ENCODE results near the gene ELF5.
A peak's percentile ranks its signal among the peaks of the same experiment; 100 is the strongest.

The ELF5 gene

DNA sequence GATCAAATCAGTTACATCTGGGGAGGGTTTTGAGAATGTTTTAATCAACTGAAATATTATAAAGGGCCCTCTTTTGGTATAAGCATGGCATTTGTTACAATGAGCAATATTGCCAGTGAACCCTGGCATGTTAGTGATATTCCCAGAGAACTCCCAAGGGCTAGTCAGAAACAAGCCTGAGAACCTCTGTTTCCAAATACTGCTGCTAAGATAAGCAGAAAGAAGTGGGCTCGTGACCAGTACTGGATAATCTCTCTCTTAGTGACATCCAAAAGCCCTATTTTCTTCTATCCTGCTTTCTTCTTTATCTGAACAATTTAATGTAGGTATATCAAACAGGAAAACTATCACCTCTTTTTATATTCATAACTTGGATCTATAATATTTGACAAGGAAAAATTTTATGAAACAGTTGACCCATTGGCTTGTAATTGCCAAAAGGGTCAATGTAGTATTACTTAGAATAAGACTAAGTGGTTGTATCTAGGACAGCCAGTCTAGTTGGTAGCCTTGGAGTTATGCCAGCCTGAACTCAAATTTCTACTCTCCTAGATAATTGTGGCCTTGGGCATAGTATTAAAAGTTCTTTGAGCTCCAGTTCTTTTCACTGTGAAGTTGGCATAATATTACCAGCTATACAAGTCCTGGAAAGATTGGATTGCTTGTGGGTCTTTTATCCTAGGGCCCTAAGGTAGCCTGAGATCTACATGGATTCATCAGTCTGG is 59.1 kb downstream of the ELF5 start:
- no peak for DNase-seq (ENCODE audit: low spot score)

DNA sequence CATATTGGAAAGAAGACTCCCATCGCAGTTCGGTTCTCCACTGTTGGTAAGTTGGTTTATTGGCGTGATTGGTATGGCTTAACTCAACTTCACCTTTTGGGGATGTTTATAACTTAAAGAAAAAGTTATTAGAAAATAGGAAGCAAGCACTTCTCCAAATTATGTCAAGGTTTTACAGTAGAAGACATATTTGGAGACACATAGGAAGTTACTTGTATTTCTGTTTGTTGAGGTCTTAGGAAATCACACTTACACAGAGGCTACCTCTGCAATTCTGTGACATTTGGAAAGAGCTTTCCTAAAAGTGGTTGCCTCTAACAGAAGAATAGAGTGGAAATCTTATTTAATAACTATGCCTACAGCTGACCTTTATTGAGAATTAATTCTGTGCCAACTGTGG is 62.5 kb downstream of the ELF5 start:
- DNase-seq (ENCODE audit: low spot score): no peak

DNA sequence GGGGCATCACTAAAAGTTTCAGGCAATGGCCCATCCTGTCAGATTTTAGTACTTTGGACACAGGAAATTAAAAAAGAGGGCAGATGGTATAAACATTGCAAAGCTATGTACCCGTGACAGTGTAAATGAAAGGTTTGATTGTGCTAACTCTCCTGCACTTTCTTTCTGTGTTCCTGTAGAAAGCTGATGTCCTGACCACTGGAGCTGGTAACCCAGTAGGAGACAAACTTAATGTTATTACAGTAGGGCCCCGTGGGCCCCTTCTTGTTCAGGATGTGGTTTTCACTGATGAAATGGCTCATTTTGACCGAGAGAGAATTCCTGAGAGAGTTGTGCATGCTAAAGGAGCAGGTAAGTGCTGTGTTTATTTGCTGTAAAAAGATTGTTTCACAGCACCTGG is 64.6 kb downstream of the ELF5 start:
- no peak for DNase-seq (ENCODE audit: low spot score)

DNA sequence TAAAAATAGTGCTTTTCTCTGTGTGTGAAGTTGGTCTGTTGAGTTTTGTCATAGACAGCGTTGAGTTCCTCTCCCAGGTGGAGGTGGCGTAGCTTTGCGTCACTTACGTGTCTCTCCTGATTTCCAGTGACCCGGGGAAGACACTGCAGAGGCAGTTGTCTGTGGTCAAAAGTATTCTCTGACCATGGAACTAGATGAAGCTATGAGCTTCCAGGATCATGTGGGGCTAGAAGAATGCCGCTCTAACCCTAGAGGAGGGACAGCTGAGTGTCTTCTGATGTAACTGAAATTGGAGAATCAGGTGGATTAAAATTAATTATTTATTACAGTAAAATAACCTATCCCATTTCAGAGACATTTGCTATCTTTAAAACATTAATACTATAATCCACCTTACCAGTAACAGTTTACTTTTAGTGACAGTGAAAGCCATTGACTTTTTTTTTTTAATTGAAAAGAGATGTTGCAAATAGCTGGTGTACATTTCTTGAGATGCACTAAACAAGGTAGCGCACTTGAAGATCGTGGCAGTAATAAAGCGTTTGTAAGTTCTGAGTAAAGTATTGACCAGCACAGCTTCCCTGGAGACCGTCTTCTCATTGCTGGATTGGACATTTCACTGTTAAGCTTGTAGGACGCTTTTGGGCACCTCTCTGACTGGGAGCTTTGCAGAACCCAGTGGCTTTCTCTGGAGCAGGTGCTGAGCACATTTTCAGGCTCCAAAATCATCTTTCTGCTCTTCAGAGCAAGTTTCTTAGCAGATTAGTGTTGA is 65.2 kb downstream of the ELF5 start:
- no peak for DNase-seq (ENCODE audit: low spot score)

DNA sequence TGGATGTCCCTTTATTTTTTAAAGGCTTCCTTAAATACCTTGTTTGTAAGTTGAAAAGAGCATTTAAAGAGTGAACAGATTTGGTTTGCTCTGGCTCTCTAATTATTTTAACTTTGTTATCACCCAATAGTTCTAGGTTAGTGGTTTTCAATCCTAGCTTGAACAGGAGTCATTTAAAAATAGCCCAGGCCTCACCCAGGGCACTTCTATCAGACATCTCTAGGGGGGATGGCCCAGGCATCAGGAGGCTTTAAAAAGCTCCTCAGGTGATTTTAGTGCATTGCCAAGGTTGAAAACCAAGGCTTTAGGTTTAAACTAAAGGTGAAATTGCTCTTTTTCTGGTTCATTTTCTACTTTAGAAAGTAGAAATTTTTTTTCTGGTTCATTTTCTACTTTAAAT is 66.5 kb downstream of the ELF5 start:
- no peak for DNase-seq (ENCODE audit: low spot score)

DNA sequence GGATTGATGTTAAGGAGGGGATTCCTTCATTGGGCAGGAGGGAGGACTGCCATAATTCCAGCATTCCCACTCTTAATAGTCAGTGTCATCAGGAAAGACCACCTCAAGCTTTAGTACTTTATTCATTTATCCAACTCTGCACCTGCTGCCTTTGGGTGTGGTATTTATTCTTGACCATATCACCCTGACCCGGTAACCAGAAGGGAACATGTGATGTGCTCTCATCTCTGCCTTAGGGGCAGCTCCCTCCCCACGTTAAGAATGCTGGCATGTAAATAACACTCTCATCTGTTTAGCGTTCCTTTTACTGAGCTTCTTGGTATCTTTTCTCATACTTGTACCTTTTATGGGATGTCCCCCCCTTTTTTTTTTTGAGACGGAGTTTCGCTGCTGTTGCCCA is 67.2 kb downstream of the ELF5 start:
- no peak for DNase-seq (ENCODE audit: low spot score)

DNA sequence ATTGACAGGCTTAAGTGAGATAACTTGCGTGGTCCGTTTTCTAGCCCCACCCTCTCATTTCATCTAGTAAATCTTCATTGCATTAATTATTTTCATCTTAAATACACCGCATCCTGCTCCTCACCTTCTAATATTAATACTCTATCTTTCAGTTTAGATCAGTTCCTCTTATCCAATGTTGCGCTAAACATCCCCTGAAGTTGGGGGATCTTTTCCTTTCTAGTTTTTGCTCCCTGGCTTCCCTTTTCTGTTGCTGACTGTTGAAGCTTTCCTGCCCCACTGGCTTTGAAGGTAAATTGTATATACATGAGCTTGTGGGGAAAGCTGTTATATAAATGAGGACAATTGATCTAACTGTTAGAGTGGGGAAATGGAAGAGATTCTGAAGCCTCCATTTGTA is 67.6 kb downstream of the ELF5 start:
- no peak for DNase-seq (ENCODE audit: low spot score)

DNA sequence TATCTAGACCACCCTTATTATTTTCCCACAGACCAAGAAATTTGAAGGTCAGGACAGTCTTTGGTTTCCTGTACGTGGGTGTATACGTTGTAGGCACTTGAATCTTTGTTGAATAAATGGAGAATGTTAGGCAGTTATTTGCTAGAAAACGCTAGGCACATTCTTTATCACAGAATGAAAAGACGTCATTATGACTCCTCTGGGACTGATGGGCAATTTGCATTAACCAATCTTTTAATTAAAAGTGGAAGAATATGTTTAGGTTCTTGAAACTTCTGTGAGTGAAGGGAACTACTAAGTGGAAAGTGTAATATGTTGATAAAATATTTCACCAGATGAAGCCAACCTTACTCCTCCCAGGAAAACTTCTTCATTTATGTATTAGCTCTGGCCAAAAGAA is 69.2 kb downstream of the ELF5 start:
- no peak for DNase-seq (ENCODE audit: low spot score)

DNA sequence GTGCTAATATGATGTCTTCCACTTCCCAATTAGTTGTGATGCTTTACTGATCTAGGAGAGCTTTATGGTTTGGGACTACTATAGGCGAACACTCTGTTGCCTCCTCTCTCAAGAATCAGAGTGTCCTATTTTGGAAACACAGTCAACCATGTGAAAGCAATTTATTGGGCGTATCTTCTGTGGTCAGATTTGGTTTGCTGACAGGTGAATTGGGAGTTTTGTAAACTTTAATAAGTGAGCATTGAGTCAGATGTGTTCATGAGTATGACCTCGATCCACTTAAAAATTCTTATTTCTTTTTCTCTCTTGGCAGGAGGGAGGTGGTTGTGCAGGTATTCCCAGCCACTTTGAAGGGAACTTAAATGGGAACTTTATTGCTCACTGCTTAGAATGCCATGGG is 70.5 kb downstream of the ELF5 start:
- no peak for DNase-seq (ENCODE audit: low spot score)

DNA sequence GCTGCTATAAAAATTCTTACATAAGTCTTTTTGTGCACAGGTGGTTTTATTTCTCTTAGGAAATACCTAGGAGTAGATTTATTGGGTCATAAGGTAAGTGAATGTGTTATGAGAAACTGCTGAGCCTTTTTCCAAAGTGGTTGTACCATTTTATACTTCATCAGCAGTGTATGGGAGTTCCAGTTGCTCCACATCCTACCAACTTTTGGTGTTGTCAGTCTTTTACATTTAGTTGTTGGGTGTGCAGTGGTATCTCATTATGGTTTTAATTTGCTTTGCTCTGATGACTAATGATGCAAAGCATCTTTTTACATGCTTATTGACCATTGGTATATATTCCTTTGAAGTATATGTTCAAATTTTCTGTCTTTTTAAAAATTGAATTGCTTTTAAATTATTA is 71.8 kb downstream of the ELF5 start:
- DNase-seq (ENCODE audit: low spot score): no peak

DNA sequence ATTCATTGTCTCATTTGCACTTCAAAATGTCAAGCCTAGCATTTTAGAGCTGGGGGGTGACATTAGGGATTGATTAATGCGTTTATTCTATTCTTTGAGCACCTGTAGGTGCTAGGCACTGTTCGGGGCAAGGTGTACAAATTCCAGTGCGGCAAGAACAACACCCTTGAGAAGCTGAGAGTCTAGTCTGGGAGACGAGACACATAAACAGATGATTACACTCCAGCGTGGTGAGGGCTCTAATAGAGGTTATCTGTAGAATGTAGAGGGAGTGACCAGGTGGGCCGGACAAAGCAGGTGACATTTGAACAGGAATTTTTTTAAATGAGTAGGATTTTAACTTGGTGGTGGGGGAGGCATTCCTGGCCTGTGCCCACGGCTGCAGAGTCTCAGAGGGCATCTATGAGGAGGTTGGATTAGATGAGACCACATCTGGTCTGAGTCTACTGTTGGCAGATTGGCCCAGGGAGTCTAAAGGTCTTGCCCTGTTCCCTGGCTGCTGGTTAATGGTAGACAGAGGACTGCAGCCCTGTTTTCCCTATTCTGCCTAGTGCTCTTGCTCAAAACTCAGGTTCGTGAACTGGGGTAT is 73.9 kb downstream of the ELF5 start:
- no peak for DNase-seq (ENCODE audit: low spot score)

DNA sequence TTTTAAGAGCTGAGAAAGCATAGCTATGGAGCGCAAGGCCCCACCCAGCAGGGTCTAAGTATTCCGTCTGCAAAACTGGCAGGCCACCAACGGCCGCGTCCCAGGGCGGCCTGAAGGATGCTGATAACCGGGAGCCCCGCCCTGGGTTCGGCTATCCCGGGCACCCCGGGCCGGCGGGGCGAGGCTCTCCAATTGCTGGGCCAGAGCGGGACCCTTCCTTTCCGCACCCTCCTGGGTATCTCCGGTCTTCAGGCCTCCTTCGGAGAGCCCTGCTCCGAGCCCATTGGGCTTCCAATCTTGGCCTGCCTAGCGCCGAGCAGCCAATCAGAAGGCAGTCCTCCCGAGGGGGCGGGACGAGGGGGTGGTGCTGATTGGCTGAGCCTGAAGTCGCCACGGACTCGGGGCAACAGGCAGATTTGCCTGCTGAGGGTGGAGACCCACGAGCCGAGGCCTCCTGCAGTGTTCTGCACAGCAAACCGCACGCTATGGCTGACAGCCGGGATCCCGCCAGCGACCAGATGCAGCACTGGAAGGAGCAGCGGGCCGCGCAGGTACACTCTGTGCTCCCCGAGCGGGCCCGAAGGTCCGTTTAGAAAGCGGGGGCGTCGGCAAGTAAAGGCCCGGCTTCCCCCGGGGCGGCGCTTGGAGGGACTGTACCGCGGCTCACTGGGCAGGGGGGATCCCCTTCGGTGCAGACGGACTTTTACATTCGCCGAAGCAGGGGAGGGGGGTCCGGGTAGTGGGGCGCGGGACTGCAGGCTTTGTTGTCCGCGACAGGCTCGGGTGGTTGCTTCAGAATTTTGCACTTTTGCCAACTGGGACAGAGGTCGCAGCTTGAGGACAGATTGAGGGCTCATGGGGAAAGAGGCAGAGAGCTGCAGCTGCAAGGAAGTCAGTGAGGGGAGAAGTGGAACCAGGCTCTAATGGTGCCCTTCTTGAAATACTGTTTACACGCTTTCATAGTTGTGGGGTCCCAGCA is 74.8 kb downstream of the ELF5 start, which contains the start of gene CAT:
CAT (plus strand) TSS at position 406 of the 979 bp plus-strand sequence; CDS start at position 486, 80 bp downstream.
- peak; percentile 98 for DNase-seq (ENCODE audit: low spot score)

DNA sequence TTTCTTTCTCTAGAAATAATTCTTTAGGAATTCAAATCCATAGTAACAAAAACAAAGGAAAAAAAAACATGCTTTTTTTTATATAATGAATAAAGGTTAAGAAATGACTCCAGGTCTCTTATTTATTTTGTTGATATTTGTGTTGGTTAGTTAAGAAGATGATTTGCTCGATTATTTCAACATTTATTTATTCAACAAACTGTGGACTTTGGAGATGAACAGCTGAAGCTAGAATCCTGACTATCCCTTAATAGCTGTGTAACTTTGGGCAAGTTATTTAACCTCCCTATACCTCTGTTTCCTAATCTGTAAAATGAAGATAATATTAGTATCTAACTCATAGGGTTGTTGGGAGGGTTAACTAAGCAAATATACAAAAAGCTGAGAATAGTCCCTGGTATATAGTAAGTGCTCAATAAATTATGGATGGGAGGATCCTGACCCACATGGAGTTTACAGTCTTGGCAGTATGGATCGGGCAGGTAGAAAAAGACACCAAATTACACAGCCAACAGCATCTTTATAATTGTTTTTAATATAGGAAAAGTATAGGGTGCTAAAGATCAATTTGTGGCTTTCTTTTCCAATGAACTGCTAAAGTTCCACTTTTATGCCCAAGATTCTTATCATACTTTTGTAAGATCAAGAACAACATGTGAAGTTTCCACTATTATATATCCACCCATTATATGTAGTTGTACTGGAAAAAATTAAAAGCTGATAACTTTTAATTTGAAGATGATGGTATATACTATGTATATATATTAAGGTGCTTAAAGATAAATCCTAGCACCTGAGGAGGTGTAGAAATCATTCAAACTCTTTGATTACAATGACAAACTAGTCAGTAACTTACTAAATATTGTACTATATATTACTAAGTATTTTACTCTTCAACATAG is 76.1 kb downstream of the ELF5 start:
- no peak for DNase-seq (ENCODE audit: low spot score)

DNA sequence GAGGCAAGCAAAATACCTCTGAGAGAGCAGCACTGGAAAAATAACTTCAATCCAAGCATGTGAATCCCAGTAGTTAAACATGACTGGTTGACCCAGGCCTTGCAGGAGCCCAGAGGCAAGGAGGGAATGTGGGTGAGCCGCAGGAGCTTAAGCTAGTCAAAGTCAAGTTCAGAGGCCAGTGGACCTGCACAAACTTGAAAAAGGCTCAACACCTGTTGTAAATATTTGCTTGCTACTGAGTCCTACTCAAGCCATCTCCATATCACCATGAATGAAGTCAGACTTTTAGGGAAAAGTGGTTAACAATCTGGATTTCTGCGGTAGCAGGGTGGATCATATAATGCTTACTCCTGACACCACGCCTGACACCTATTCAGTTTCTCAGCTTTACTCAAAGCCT is 79.7 kb downstream of the ELF5 start:
- DNase-seq (ENCODE audit: low spot score): no peak

DNA sequence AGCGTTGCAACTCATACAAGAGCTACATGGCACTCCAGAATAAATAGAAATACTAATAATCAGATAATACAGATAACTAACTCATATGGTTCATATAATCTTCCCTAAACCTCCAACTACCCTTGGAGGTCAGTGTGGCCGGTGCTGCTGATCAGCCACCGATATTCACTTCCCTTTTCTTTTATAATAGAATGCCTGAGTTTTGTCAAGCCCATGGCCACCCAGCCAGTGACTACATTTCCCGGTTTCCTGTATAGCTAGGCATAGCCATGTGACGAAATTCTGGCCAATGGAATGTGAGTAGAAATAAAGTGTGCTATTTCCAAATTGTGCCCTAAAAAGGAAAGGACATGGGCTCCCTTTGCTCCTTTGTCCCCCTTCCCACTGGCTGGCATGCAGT is 80.8 kb downstream of the ELF5 start:
- DNase-seq (ENCODE audit: low spot score): no peak

DNA sequence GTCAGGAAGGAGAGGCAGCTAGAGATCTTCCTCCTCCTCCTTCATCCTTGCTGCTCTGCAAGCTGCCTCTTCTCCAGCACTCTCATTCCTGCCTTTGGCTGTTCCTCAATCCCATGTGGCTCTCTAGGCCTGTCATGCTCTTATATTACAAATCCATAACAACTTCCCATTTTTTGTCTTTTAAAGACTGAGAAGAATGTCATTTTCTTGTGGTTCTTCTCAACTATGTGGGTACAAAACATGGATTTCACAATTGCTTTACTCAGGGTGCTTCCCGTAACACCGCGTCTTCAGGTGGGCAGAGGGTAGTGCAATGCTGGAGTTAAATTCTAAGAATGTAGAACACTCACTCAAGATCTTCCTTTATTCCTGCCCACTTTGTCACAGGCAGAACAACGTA is 81.6 kb downstream of the ELF5 start:
- no peak for DNase-seq (ENCODE audit: low spot score)

Data from CD4-positive, alpha-beta T cell treated with Interleukin-2 at 100 ng/mL for 4 hours (primary cell).